ENCODE data around the gene THOC5.

The THOC5 gene

DNA sequence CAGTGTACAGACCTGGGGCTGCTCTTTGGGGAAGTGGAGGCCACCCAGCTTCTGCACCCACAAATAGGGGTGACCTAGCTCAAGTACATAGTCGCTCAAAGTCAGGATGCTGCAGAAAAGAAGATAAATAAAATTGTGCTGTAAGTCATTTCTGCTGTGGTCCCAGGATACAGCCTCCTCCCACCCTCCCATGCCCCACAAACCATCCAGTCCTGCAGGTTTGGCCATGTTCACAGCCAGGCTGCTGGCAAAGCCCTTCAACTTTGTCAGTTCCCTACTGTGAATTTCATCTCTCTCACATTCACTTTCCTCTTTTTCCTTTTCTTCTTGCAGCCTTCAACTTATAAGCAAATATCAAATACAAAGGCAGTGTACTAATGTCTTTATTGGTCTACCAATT is 33.6 kb downstream of the THOC5 start:
- H3K9me3 ChIP-seq (ENCODE audit: control insufficient read depth, low read length) = no peaks in the 10 kb centered on the region
- no peak overlapping the region for H3K4me3 ChIP-seq (ENCODE audit: low read depth, low read length)
- H3K4me1 ChIP-seq = no peaks in the 10 kb centered on the region
- TF ChIP-seq, protein P1, sequence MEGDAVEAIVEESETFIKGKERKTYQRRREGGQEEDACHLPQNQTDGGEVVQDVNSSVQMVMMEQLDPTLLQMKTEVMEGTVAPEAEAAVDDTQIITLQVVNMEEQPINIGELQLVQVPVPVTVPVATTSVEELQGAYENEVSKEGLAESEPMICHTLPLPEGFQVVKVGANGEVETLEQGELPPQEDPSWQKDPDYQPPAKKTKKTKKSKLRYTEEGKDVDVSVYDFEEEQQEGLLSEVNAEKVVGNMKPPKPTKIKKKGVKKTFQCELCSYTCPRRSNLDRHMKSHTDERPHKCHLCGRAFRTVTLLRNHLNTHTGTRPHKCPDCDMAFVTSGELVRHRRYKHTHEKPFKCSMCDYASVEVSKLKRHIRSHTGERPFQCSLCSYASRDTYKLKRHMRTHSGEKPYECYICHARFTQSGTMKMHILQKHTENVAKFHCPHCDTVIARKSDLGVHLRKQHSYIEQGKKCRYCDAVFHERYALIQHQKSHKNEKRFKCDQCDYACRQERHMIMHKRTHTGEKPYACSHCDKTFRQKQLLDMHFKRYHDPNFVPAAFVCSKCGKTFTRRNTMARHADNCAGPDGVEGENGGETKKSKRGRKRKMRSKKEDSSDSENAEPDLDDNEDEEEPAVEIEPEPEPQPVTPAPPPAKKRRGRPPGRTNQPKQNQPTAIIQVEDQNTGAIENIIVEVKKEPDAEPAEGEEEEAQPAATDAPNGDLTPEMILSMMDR (IDR thresholded peaks at IDR 0.05) = no peak
- no peak overlapping the region for H3K9ac ChIP-seq
- H3K27me3 ChIP-seq (ENCODE audit: control insufficient read depth, insufficient read depth, low read length) = no peaks in the 10 kb centered on the region
- H3K27ac ChIP-seq = no peak overlapping the region
- no peak overlapping the region for H2AFZ ChIP-seq
- H3K4me2 ChIP-seq (ENCODE audit: low read length) = no peak overlapping the region
- no peaks in the 10 kb centered on the region for H3K36me3 ChIP-seq (ENCODE audit: control insufficient read depth, insufficient read depth, low read length)
- no peaks in the 10 kb centered on the region for H3K79me2 ChIP-seq

- H3K9me3 ChIP-seq (ENCODE audit: control insufficient read depth, low read length) = no peaks in the 10 kb centered on the region
- no peaks in the 10 kb centered on the region for H3K79me2 ChIP-seq
- no peaks in the 10 kb centered on the region for H3K27me3 ChIP-seq (ENCODE audit: control insufficient read depth, insufficient read depth, low read length)
- no peak overlapping the region for H2AFZ ChIP-seq
- TF ChIP-seq, protein P1 (IDR thresholded peaks at IDR 0.05) = no peak
- no peak overlapping the region for H3K4me3 ChIP-seq (ENCODE audit: low read depth, low read length)
- H3K4me1 ChIP-seq = no peaks in the 10 kb centered on the region
- H3K27ac ChIP-seq = no peak overlapping the region
- no peaks in the 10 kb centered on the region for H3K36me3 ChIP-seq (ENCODE audit: control insufficient read depth, insufficient read depth, low read length)
- no peak overlapping the region for H3K9ac ChIP-seq
- no peak overlapping the region for H3K4me2 ChIP-seq (ENCODE audit: low read length)
These were observed 35.1 kb downstream of the THOC5 start for GRCh38 chr22:29518427-29518826.

GRCh38 chr22:29517215-29517908 is 36.2 kb downstream of the THOC5 start:
- no peaks in the 10 kb centered on the region for H3K36me3 ChIP-seq (ENCODE audit: control insufficient read depth, insufficient read depth, low read length)
- no peak overlapping the region for H3K27ac ChIP-seq
- H3K4me1 ChIP-seq = no peaks in the 10 kb centered on the region
- no peak overlapping the region for H2AFZ ChIP-seq
- no peaks in the 10 kb centered on the region for H3K79me2 ChIP-seq
- no peak overlapping the region for H3K9ac ChIP-seq
- no peaks in the 10 kb centered on the region for H3K9me3 ChIP-seq (ENCODE audit: control insufficient read depth, low read length)
- TF ChIP-seq, protein P1 (IDR thresholded peaks at IDR 0.05) = no peak
- no peak overlapping the region for H3K4me3 ChIP-seq (ENCODE audit: low read depth, low read length)
- no peaks in the 10 kb centered on the region for H3K27me3 ChIP-seq (ENCODE audit: control insufficient read depth, insufficient read depth, low read length)
- no peak overlapping the region for H3K4me2 ChIP-seq (ENCODE audit: low read length)

GRCh38 chr22:29512031-29512430 is 41.5 kb downstream of the THOC5 start:
- Histone ChIP-seq H3K4me2 (ENCODE audit: low read length) (no peak overlapping the region), H3K9ac (no peak overlapping the region), H3K27ac (no peak overlapping the region), H3K4me3 (ENCODE audit: low read depth, low read length) (no peak overlapping the region), H2AFZ (no peak overlapping the region), H3K4me1 (no peaks in the 10 kb centered on the region), H3K9me3 (ENCODE audit: control insufficient read depth, low read length) (no peaks in the 10 kb centered on the region), H3K27me3 (ENCODE audit: control insufficient read depth, insufficient read depth, low read length) (no peaks in the 10 kb centered on the region), H3K36me3 (ENCODE audit: control insufficient read depth, insufficient read depth, low read length) (no peaks in the 10 kb centered on the region), H3K79me2 (no peaks in the 10 kb centered on the region)
- TF ChIP-seq, protein P1 (IDR thresholded peaks at IDR 0.05) = no peak

Data from parathyroid adenoma (tissue), 2 donors.